CD4-positive, alpha-beta T cell treated with Interleukin-17A for 4 hours (primary cell): ENCODE measurements around the gene PRC1.
"Not testable (repeated sequence)": the region's sequence is repeated elsewhere in the genome, so short reads cannot be mapped to it uniquely, and the experiment has no call there.

ENCODE experiments used
- DNase-seq: peaks from one replicate; pipeline ENCODE4 v3.0.0-alpha.2; 2020; ENCODE audit warnings: mixed read lengths

PRC1 gene, protein sequence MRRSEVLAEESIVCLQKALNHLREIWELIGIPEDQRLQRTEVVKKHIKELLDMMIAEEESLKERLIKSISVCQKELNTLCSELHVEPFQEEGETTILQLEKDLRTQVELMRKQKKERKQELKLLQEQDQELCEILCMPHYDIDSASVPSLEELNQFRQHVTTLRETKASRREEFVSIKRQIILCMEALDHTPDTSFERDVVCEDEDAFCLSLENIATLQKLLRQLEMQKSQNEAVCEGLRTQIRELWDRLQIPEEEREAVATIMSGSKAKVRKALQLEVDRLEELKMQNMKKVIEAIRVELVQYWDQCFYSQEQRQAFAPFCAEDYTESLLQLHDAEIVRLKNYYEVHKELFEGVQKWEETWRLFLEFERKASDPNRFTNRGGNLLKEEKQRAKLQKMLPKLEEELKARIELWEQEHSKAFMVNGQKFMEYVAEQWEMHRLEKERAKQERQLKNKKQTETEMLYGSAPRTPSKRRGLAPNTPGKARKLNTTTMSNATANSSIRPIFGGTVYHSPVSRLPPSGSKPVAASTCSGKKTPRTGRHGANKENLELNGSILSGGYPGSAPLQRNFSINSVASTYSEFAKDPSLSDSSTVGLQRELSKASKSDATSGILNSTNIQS

DNA sequence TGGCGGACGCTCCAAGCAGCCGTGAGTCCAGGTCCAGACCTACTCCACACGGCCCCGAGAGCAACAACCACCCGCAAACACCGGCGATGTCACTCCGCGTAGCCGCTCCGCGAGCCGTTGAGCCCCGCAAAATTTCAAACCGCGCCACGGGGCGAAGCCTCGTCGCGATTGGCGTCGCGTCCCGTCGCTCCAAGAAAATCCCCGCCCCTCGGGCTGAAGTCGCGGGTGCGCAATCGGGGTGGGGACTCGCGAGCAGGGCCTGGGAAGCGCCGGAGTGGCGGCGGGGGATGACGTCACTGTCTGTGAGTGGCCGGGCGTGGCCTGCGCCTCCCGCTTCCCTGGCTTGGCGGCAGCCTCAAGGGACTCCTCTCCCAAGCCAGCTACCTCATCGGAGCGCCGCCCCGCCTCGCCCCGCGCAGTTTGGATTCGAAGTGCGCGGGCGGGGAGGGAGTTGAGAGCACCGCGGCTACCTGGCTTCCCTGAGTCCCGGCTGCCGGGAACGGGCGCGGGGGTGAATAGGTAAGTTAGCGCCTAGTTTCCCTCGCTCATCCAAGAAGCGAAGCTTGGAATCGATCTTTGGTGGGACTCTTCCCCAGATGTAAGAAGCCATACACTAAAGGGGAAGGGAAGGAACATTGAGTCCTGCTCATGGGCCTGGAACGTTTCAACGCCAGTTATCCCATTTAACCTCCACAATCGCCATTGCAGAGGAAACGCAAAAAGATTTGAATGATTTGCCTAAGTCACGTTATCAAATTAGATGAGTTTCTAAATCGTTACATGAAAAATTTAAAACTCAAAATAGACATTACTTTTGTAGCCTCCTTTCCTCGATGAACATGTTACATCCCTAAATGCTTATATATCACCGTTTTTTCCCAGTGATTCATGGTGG lies at the start of gene PRC1:
TSS of gene PRC1 (minus strand) at position 119 of the 895 bp plus-strand sequence. CDS start at position 1, 118 bp downstream.
- DNase-seq: peak; percentile 98

DNA sequence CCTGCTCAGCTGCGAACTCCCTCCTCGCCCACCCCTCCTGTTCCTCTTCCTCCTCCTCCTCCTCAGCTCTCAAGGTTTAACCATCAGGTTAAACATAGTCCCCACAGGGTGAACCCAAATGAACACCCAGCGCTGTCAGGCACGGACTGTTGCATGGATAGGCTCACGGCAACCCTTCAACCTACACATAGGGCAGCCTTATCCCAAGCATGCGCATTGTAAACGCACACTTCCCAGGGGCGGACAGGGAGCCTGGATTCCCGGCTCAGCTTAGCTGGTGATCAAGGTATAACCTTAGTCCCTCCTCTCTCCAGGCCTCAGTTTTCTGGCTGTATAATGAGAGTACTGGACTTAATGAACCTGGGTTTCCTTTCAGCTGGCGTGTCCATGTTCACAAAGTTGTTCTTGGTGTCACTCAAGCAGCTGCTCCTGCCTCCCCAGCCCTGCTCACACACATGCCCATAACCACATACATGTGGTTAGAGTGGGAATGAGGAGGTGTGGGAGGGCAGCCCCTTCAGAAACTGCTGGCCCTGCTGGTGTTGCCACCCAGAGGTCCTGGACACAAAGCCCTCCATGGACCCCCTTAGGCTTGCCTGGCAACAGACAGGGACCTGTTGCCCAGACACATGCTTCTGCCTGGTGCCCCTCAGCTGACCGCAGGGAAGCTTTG lies 49.0 kb upstream of the PRC1 start:
- no peak for DNase-seq

DNA sequence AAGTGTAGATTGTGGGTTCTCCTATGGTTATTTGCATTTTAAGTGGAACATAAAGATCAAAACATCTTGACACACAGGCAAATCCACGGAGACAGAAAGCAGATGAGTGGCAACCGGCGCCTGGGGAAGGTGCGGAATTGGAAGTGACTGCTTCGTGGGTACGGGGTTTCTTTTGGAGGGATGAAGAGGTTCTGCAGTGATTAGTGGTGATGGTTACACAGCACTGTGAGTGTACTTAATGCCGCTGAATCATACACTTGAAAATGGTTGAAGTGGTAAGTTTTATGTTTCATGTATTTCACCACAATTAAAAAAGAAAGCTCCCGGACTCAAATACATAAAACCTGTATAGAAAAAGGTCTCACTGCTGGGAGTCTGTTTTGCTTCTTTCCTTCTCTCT lies 46.5 kb upstream of the PRC1 start:
- DNase-seq: no peak

DNA sequence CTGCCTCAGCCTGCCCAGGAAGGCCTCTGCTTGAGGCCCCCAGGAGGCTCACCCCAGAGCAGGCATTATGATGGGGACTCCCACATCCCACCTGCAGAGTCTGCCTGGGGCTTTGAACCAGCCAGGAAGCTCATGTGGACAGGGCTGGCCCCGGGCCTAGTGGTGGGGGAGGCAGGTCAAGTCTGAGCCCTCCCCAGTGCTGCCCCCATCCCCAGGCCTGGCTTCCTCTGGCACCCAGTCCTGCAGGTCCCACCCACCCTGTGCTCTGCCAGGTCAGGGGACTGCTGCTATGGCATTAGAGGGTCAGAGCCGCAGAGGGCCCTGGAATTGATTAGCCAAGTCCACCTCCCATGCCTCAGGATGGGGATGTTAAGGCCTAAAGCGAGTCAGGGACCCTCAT lies 45.7 kb upstream of the PRC1 start:
- no peak for DNase-seq

DNA sequence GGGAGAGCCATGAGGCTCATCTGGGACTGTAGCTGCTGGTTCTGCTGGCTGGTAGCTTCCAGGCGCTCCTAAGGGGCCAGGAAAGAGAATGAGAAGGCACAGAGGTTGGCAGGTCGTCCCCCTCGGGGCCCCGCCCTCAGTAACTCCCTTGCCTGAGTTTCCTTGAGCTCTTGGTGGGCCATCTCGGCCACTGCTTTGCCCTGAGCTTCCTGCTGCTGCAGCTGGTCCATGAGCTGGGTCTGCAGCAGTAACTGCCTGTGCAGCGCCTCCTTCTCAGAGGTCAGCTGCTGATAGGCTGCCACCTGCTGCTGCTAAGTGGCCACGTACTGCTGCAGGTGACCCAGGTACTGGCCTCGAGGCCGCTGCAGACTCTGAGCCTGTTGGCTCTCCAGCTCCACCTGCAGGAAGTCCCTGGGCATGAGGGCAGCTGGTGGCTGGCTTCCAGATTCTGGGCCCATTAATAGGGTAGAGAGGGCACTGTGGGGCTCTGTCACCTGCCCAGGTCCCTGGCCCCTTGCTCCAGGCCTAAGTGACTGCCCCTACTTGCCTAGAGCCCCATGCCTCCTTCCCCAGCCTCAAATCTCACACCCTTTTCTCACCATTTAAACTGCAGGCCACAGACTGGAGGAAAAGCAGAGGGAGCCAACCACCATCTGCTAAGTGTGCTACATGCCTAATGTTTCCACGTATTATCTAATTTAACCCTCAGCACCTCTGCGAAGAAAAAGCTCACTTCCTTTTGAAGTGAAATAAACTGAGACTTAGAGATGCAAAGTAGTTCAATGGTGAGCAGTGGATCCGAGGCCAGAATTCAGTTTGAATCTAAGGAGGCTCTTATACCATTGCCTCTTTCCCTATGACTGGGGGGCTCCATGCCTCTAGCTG lies 38.8 kb upstream of the PRC1 start:
- peak; percentile 70 for DNase-seq

DNA sequence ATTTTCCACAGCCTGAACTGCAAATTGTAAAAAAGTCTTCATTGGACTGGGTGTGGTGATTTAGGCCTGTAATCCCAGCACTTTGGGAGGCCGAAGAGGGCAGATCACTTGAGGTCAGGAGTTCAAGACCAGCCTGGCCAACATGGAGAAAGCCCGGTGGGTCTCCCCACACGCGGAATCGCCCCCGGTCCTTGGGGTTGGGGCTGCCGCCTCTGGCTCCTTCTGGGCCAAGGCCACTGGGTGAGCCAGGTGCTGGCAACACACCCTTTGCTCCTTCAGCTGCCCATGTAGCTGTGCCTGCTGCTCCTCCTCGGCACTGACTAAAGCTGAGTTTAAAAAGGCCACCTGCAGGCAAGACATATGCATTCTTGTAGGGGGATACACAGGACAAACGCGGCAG lies 37.5 kb upstream of the PRC1 start:
- no peak for DNase-seq

DNA sequence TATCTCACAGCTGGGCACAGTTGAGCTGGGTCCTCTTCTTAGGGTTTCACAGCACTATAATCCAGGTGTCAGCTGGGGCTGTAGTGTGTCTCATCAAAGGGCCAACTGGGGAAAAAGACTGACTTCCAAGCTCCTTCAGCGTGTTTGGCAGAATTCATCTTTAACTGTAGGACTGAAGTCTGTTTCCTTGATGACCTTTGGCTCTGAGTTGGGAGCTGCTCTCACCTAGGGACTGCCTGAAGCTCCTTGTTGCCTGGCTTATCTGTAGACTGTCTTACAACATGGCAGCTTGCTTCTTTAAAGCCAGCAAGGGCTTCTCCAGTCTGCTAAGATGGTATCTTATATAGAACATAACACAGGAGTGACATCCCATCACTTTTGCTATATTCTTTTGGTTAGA lies 33.3 kb upstream of the PRC1 start:
- no peak for DNase-seq

DNA sequence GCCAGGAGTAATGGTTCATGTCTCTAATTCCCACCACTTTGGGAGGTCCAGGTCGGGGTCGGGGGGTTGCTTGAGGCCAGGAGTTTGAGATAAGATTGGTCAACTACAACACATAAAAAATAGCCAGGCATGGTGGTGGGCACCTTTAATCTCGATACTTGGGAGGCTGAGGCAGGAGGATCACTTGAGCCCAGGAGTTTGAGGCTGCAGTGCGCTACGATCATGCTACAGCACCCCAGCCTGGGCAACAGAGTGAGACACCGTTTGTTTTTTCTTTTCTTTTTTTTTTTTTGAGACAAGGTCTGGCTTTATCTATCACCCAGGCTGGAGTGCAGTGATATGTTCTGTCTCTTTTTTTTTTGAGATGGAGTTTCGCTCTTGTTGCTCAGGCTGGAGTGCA lies 29.4 kb upstream of the PRC1 start:
- DNase-seq: no peak

DNA sequence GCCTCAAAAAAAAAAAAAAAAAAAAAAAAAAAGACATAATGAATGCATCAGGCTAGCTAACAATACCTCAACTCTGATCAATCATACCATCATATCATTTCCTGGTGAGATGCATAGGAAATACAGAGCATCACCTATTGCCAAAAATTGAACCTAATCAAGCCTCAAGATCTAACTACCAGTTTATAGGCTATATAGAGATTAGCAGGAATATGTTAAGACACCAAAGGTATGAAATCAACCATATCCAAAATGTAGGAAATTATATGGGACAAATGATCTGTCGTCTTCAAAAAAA lies 28.4 kb upstream of the PRC1 start:
- no peak for DNase-seq

DNA sequence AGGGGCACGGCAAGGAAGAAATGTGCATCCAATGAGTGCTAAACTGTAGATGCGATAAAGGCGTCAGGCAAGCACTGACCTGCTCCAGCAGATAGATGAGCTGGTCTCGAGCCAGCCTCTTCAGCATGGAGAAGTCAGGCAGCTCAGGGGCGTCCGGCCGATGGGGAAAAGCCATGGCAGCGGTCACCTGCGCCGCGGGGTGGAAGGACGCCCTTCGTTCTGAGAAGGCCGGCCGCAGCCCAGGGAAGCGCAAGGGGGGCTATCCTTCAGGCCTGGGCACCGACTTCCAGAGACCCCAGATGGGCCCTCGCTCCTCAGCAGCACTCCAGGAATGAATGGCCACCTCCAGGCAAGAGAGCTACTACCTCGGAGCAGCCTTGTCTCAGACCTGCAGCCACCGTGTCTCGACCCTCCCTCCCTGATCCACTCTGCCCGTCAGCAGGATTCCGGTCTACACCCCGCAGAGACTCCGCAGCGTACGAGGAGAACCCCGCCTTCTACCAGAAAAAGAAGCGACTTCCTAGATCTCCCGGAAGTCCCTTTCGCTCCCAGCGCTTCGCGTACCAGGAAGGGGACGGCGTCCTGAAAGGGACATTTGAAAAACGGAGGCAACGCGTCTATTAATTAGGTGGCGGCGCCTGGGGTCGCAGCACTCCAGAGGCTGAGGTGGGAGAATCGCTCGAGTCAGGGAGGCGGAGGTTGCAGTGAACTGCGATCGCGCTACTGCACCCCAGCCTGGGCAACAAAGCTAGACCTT lies 27.9 kb upstream of the PRC1 start, which contains the start of gene VPS33B:
TSS of gene VPS33B (minus strand) at position 520 of the 757 bp plus-strand sequence. CDS start at position 175, 345 bp downstream.
- peak; percentile 83 for DNase-seq

DNA sequence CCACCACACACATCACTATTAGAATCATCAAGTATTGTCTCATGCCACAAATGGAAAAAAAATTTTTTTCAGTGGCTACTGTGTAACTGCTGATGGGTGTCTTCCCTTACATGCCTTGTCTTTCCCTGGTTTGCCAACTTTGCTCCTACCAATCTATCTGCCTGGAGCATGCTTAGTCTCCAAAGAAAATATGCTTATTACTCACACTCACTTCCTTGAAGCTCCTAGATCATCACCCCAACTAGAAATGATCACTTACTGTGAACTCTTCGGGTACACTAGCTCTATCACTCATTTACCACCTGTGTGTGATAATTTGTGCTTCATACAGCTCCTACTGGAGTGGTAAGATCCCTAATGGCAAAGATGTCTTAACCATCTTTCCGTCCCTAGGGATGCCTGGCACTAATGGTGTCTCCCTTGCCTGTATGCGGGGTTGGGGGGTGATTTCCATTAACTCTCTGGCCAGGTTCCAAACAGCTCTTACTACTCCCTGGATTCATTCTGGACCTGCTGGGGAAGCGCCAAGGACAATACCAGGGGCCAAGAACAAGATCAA lies 27.3 kb upstream of the PRC1 start:
- no peak for DNase-seq

DNA sequence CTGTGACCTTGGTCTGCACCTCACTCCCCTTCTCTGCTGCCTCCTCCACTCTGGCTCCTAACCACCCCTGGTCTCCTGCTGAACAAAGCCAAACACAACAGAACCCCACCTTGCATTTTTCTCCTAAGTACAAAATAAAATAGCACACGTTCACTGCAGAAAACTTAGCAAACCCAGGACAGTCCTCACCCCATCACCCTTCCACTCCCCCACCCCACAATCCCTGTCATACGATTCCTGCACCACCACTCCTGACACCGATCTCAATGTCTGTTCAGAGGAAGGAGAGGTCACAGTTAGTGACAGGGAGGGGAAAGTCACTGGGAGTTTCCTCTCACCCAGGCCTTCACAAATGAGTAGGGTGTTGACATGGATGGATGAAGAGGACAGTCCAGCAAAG lies 23.8 kb upstream of the PRC1 start:
- DNase-seq: no peak

DNA sequence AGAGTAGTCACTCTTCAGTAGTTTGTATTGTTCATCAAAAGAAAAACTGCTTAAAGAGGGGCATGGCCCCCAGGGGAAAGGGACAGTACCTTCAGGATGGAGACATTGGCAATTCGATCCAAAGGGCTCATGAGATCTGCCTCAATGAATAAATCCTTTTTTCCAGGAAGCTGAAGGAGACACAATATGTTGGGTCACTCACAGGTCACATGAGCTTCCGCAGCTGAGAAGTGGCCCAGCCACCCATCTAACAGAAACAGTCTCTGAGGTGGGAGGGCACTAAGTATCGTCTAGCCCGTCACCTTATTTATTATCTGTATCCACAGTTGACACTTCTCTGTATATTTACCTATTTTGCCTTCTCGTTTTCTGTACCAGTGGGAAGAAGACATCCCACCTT lies 23.4 kb upstream of the PRC1 start:
- no peak for DNase-seq

DNA sequence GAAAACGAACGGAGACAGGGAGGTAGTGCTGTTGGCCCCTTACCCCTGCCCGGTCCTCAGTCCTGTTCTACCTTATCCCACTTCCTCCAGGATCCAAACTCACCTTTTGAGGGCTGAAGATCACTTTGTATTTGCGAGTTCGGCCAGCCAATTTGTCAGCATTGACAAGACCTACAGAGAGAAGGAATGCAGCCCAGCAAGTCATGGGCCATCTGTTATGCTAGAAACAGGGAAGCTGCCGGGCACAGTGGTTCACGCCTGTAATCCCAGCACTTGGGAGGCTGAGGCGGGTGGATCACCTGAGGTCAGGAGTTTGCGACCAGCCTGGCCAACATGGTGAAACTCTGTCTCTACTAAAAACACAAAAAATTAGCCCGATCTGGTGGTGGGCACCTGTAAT lies 19.4 kb upstream of the PRC1 start:
- DNase-seq: not testable (repeated sequence)

DNA sequence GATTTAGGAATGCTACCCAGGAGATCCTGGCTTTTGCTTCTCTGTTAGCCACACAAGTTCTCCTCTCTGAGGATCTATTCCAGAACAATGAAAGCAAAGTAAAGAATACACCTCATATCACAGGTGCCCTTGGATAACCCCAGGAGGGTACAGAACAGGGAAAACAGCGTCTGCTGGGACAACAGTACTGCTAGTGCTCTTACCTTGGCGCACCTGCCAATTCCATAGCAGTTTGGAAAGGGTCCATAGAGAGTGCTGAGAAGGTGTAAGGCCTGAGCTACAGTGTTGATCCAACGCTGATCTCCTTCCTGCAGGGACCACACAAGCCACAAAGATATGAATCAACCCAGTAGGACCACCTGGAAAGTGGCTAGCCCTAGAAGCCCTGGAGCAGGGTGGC lies 12.9 kb upstream of the PRC1 start:
- DNase-seq: no peak

DNA sequence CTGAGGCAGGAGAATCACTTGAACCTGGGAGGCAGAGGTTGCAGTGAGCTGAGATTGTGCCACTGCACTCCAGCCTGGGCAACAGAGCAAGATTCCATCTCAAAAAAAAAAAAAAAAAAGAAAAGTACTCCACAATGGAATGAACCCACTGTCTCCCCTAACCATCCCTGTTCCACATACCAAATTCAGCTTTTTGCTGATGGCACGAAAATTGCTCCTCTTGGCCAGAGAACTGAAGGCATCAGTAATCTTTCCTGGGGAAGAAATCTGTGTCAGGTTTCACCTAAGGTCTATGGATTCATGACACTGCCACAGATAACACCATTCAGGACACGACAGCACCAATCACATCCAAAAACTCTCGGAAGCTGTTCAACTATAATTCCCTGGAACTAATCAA lies 6.9 kb upstream of the PRC1 start:
- DNase-seq: no peak

DNA sequence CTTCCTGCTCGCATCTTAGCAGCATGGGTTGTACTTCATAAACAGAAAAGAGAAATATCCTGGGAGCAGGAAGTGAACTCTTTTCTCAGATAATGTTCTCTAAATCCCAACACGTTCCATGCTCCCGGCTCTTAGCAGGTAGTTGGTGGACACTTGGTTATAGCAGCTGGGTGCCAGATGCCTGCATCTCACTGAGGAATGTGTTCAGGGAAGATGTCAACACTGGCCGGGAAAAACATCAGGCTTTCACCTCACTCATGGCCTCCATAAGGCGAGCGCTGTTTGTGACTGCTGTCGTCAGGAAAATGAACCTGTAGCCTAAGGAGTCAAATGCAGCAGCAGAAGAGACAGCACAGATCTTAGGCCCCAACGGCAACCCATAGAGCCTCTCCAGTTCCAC lies 4.4 kb upstream of the PRC1 start:
- no peak for DNase-seq

DNA sequence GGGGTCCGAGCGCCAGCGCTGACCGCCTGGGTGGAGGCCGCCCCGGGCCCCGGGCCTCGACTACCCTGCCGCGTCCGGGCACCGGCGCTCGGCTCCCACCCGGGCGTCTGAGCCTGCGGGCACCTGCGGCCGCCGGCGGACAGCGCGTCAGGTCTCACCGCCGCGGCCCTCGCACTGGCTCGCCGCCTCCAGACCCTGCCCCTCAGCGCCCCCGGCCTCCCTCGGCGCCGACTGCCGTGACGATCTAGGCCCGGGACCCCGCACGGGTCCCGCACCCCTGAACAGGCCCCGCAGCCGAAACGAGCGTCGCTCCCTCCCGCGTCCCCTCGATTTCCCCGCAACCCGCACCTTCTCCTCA lies 297 bp downstream of the PRC1 start:
- DNase-seq: peak; percentile 22

DNA sequence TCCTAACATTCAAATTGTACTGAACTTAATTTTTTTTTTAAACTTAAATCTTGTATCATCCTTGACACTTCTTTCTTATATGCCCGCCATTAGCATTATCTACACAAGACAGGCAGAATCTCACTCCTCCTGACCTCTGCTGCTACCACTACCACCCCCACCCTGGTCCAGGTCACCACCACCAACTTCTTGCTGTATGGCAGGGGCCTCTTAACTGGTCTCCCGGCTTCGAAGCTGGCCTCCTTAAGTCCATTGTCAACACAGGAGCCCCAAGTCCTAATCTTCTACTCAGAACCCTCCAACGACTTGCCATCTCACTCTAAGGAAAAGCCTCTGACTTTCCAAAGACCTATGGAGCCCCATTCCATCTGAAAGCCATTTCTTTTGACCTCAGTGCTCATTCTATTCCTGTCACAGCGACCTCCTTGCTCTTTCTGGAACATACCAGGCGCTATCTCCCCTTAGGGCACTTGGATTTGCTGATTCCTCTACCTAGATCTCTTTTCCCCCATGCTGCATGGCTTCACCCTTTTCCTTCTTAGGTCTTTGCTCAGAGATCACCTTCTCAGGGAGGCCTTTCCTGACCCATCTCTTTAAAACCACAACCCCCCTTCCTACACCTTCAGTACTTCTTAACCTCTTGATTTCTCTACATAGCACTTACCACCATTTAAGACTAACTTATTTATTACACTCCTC lies 2.6 kb downstream of the PRC1 start:
- DNase-seq: no peak

DNA sequence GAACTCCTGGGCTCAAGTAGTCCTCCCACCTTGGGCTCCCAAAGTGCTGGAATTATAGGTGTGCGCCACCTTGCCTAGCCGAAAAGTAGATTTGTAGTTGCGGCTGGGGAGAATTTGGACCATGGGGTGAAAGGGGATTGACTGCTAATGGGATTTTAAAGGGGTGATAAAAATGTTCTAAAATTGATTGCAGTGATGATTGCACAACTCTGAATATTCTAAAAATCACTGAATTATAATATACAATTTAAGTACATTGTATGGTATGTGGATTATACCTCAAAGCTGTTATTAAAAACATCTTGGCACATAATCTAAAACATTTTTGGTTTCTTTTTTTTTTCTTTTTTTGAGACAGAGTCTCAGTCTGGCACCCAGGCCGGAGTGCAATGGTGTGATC lies 3.9 kb downstream of the PRC1 start:
- DNase-seq: no peak
